Subcutaneous adipose tissue (tissue), 4 donors: Measurements from ENCODE around the gene PML. TPM values are rescaled to one million over a fixed set of nuclear protein-coding genes. Genes with fewer than 3 reads are reported as not detected.

Experiments
- CTCF ChIP-seq: fragments of 450-650 bp; IDR thresholded peaks from one replicate; pipeline ENCODE4 v1.5.1; 2016; ENCODE audit warnings: low read depth, mild to moderate bottlenecking, control low read depth, antibody characterized with exemption, moderate library complexity
- total RNA-seq, 4 donors: library from RNA; depleted of rRNA; stranded (reverse); fragments of >200 nt; gene quantifications; one replicate each; pipeline ENCODE4 v1.1.0, GENCODE V29; 2016

Gene PML
- total RNA-seq, 4 donors from 2014 or later: 45.2 to 214 (median 65.5) TPM

GRCh38 chr15:73959012-73959581 is 35.4 kb upstream of the PML start:
- TF ChIP-seq CTCF: no peak

GRCh38 chr15:73959801-73960200 is 34.7 kb upstream of the PML start:
- TF ChIP-seq CTCF: no peak

- no peak for TF ChIP-seq CTCF
These were observed 32.1 kb upstream of the PML start for GRCh38 chr15:73962433-73962832.

GRCh38 chr15:73964736-73965093 is 29.8 kb upstream of the PML start:
- TF ChIP-seq CTCF: no peak

- no peak for TF ChIP-seq CTCF
These were observed 29.3 kb upstream of the PML start for GRCh38 chr15:73965094-73965757.

- TF ChIP-seq CTCF: no peak
These were observed 28.8 kb upstream of the PML start for GRCh38 chr15:73965758-73966113.

GRCh38 chr15:73968461-73968860 is 26.1 kb upstream of the PML start:
- TF ChIP-seq CTCF: no peak
